Muscle layer of duodenum (tissue), 2 donors: ENCODE results near the gene ULBP3.

Experiments
- H3K27ac ChIP-seq: one replicate; pipeline ENCODE4 v1.7.0; 2013; ENCODE audit warnings: mild to moderate bottlenecking, low read length
- H3K27me3 ChIP-seq: one replicate; pipeline ENCODE4 v1.7.0; 2013; ENCODE audit warnings: low read depth, mild to moderate bottlenecking, control low read depth, low read length
- H3K36me3 ChIP-seq, 2 donors: one replicate each; pipeline ENCODE4 v1.7.0; 2013; ENCODE audit warnings: low read length in 2 of 2, control low read depth in 1 of 2, mild to moderate bottlenecking in 1 of 2; ENCODE audit not compliant: insufficient read depth in 2 of 2, control insufficient read depth in 1 of 2
- H3K4me1 ChIP-seq, 2 donors: one replicate each; pipeline ENCODE4 v1.7.0; 2013; ENCODE audit warnings: low read length in 2 of 2, mild to moderate bottlenecking in 2 of 2, control low read depth in 1 of 2, moderate library complexity in 1 of 2; ENCODE audit not compliant: insufficient read depth in 2 of 2, control insufficient read depth in 1 of 2
- H3K4me3 ChIP-seq, 2 donors: one replicate each; pipeline ENCODE4 v1.7.0; 2013; ENCODE audit warnings: low read length in 2 of 2, low read depth in 1 of 2, mild to moderate bottlenecking in 1 of 2
- H3K9me3 ChIP-seq, 2 donors: one replicate each; pipeline ENCODE4 v1.7.0; 2013; ENCODE audit warnings: low read length in 2 of 2, control low read depth in 1 of 2, mild to moderate bottlenecking in 1 of 2; ENCODE audit not compliant: control insufficient read depth in 1 of 2
- donor health status: healthy.

ULBP3 gene

GRCh38 chr6:150057501-150057951 lies 11.4 kb downstream of the ULBP3 start:
- Histone ChIP-seq H3K9me3 (no peaks in the 10 kb centered on the region), H3K36me3 (no peaks in the 10 kb centered on the region), H3K27me3 (peaks cover 6% of the 10 kb centered on the region), H3K4me1 (no peaks in the 10 kb centered on the region), H3K4me3 (no peak overlapping the region), H3K27ac (no peak overlapping the region)

GRCh38 chr6:150056916-150057315 lies 12.0 kb downstream of the ULBP3 start:
- H3K27me3 ChIP-seq: peaks cover 7% of the 10 kb centered on the region
- H3K9me3 ChIP-seq: no peaks in the 10 kb centered on the region
- H3K27ac ChIP-seq: no peak overlapping the region
- H3K36me3 ChIP-seq: no peaks in the 10 kb centered on the region
- no peak overlapping the region for H3K4me3 ChIP-seq
- H3K4me1 ChIP-seq: no peaks in the 10 kb centered on the region

- no peaks in the 10 kb centered on the region for H3K9me3 ChIP-seq
- H3K4me1 ChIP-seq: no peaks in the 10 kb centered on the region
- peaks cover 7% of the 10 kb centered on the region for H3K27me3 ChIP-seq
- no peak overlapping the region for H3K27ac ChIP-seq
- H3K4me3 ChIP-seq: no peak overlapping the region
- H3K36me3 ChIP-seq: no peaks in the 10 kb centered on the region
Observed at GRCh38 chr6:150056156-150056555, 12.8 kb downstream of the ULBP3 start.

- H3K4me1 ChIP-seq: no peaks in the 10 kb centered on the region
- no peaks in the 10 kb centered on the region for H3K9me3 ChIP-seq
- H3K27me3 ChIP-seq: peaks cover 7% of the 10 kb centered on the region
- H3K36me3 ChIP-seq: no peaks in the 10 kb centered on the region
- H3K4me3 ChIP-seq: no peak overlapping the region
- H3K27ac ChIP-seq: no peak overlapping the region
Observed at GRCh38 chr6:150055131-150055530, 13.8 kb downstream of the ULBP3 start.

- H3K4me3 ChIP-seq: no peak overlapping the region
- H3K27me3 ChIP-seq: peaks cover 7% of the 10 kb centered on the region
- no peak overlapping the region for H3K27ac ChIP-seq
- H3K4me1 ChIP-seq: no peaks in the 10 kb centered on the region
- no peaks in the 10 kb centered on the region for H3K9me3 ChIP-seq
- no peaks in the 10 kb centered on the region for H3K36me3 ChIP-seq
Observed at GRCh38 chr6:150053450-150053849, 15.5 kb downstream of the ULBP3 start.

- Histone ChIP-seq H3K9me3 (no peaks in the 10 kb centered on the region), H3K27me3 (peaks cover 7% of the 10 kb centered on the region), H3K4me1 (no peaks in the 10 kb centered on the region), H3K27ac (no peak overlapping the region), H3K4me3 (no peak overlapping the region), H3K36me3 (no peaks in the 10 kb centered on the region)
Observed at GRCh38 chr6:150050846-150051245, 18.1 kb downstream of the ULBP3 start.

GRCh38 chr6:150048099-150048498 lies 20.8 kb downstream of the ULBP3 start:
- Histone ChIP-seq H3K4me3 (no peak overlapping the region), H3K9me3 (no peaks in the 10 kb centered on the region), H3K4me1 (no peaks in the 10 kb centered on the region), H3K36me3 (no peaks in the 10 kb centered on the region), H3K27ac (no peak overlapping the region), H3K27me3 (peaks cover 6% of the 10 kb centered on the region)

- Histone ChIP-seq H3K27me3 (no peaks in the 10 kb centered on the region), H3K4me1 (no peaks in the 10 kb centered on the region), H3K4me3 (no peak overlapping the region), H3K36me3 (no peaks in the 10 kb centered on the region), H3K9me3 (no peaks in the 10 kb centered on the region), H3K27ac (no peak overlapping the region)
Observed at GRCh38 chr6:150046943-150047342, 22.0 kb downstream of the ULBP3 start.

- Histone ChIP-seq H3K9me3 (no peaks in the 10 kb centered on the region), H3K27me3 (peaks cover 14% of the 10 kb centered on the region), H3K27ac (no peak overlapping the region), H3K4me3 (no peak overlapping the region), H3K36me3 (no peaks in the 10 kb centered on the region), H3K4me1 (no peaks in the 10 kb centered on the region)
Observed at GRCh38 chr6:150044621-150045145, 24.2 kb downstream of the ULBP3 start.

GRCh38 chr6:150043501-150044412 lies 25.2 kb downstream of the ULBP3 start:
- Histone ChIP-seq H3K27me3 (peaks cover 22% of the 10 kb centered on the region), H3K27ac (no peak overlapping the region), H3K36me3 (no peaks in the 10 kb centered on the region), H3K9me3 (no peaks in the 10 kb centered on the region), H3K4me3 (no peak overlapping the region), H3K4me1 (no peaks in the 10 kb centered on the region)

GRCh38 chr6:150043096-150043495 lies 25.8 kb downstream of the ULBP3 start:
- H3K27ac ChIP-seq: no peak overlapping the region
- no peaks in the 10 kb centered on the region for H3K36me3 ChIP-seq
- H3K4me1 ChIP-seq: peaks cover 0 to 6% of the 10 kb centered on the region in 2 donors
- peaks cover 29% of the 10 kb centered on the region for H3K27me3 ChIP-seq
- H3K9me3 ChIP-seq: no peaks in the 10 kb centered on the region
- H3K4me3 ChIP-seq: no peak overlapping the region
